ENCODE measurements around the gene PTBP1. TPM values are rescaled to one million over a fixed set of nuclear protein-coding genes. Genes with fewer than 3 reads are reported as not detected.

The PTBP1 gene
- total and polyA plus RNA-seq, 2 of the 13 experiments (the other 11 are each of a cell fraction or from before 2014, with no cell fraction given): 195 to 288 TPM

DNA sequence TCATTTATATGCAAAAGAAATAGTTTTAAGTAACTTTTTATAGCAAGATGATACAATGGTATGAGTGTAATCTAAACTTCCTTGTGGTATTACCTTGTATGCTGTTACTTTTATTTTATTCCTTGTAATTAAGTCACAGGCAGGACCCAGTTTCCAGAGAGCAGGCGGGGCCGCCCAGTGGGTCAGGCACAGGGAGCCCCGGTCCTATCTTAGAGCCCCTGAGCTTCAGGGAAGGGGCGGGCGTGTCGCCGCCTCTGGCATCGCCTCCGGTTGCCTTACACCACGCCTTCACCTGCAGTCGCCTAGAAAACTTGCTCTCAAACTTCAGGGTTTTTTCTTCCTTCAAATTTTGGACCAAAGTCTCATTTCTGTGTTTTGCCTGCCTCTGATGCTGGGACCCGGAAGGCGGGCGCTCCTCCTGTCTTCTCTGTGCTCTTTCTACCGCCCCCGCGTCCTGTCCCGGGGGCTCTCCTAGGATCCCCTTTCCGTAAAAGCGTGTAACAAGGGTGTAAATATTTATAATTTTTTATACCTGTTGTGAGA, 14.3 kb downstream of the PTBP1 start (continued):
- no peak for TF ChIP-seq ARID2 (CRISPR knock-in tag; IDR thresholded peaks at IDR 0.05; ENCODE audit: borderline replicate concordance)
- TF ChIP-seq, protein P1, sequence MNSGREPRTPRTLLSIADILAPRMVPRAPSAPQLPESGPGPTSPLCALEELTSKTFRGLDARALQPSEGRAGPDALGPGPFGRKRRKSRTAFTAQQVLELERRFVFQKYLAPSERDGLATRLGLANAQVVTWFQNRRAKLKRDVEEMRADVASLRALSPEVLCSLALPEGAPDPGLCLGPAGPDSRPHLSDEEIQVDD (CRISPR knock-in tag; IDR thresholded peaks at IDR 0.05; ENCODE audit: borderline replicate concordance): no peak

DNA sequence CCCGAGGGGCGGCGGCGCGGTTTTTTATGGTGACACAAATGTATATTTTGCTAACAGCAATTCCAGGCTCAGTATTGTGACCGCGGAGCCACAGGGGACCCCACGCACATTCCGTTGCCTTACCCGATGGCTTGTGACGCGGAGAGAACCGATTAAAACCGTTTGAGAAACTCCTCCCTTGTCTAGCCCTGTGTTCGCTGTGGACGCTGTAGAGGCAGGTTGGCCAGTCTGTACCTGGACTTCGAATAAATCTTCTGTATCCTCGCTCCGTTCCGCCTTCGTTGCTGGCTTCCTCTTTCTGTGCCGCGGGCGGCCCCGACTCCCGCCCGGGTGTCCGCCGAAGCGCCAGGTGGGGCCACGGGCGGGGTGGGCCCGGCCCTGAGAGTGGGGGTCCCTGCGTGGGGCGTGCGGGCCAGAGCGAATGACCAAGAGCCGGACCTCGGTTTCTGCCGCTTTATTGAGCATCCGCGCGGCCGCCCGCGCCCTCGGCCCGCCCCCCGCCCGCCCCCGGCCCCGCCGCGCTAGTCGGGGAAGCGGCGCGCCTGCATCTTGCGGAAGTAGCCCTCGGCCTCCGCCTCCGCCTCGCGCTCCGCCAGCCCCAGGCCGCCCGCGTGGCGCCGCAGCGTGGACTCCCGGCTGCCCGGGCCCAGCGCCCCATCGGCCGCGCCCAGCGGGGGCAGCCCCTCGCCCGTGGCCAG, 14.9 kb downstream of the PTBP1 start:
- in situ Hi-C loops (cut with HindIII; ENCODE audit: extremely low pct_ligation_motif_present, low pct_unique_long_range_greater_than_20kb): no loop called here
- Histone ChIP-seq H2AFZ (ENCODE audit: low read length) (no peak overlapping the region), H3K9me3 (ENCODE audit: low read length) (no peaks in the 10 kb centered on the region), H3K36me3 (replicated peaks in 1 of 2; ENCODE audit: control insufficient read depth in 1 of 2, insufficient read depth in 2 of 2, low read length in 2 of 2) (peaks cover 22 to 46% of the 10 kb centered on the region in 2 experiments; a peak in 4 of 5 replicates), H3K4me1 (ENCODE audit: insufficient read depth, low read length) (no peaks in the 10 kb centered on the region), H3K4me2 (ENCODE audit: low read depth, low read length) (no peak overlapping the region), H3K9ac (ENCODE audit: insufficient read depth, low read depth, low read length) (no peak overlapping the region), H4K20me1 (ENCODE audit: insufficient read depth, low read length) (peaks cover 38% of the 10 kb centered on the region), H3K27me3 (ENCODE audit: control insufficient read depth in 1 of 2, insufficient read depth in 2 of 2, low read length in 2 of 2) (no peaks in the 10 kb centered on the region), H3K4me3 (replicated peaks in 1 of 3; ENCODE audit: insufficient read depth in 1 of 3, low read depth in 2 of 3, low read length in 3 of 3) (no peak overlapping the region), H3K79me2 (ENCODE audit: insufficient read depth, low read length) (peaks cover 8% of the 10 kb centered on the region), H3K27ac (ENCODE audit: extremely low read length, insufficient read depth, low read length) (no peak overlapping the region)
- intact Hi-C loops (cut with micrococcal nuclease; ENCODE audit: unreplicated experiment): no loop called here
- no peak for FAIRE-seq
- ChIA-PET CTCF (ENCODE audit: low intra/inter-chr PET ratio, low total read pairs) (no interaction called here), POLR2A (no interaction called here)
- ATAC-seq: no peak
- DNase-seq (ENCODE audit: low spot score): no peak
- no TSS peak for BruUV-seq (replicated peaks)
- 98% methylated on average over 63 of the region's 80 CpGs for WGBS (ENCODE audit: low lambda C conversion rate)
- TF ChIP-seq, protein P2, sequence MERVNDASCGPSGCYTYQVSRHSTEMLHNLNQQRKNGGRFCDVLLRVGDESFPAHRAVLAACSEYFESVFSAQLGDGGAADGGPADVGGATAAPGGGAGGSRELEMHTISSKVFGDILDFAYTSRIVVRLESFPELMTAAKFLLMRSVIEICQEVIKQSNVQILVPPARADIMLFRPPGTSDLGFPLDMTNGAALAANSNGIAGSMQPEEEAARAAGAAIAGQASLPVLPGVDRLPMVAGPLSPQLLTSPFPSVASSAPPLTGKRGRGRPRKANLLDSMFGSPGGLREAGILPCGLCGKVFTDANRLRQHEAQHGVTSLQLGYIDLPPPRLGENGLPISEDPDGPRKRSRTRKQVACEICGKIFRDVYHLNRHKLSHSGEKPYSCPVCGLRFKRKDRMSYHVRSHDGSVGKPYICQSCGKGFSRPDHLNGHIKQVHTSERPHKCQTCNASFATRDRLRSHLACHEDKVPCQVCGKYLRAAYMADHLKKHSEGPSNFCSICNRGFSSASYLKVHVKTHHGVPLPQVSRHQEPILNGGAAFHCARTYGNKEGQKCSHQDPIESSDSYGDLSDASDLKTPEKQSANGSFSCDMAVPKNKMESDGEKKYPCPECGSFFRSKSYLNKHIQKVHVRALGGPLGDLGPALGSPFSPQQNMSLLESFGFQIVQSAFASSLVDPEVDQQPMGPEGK (CRISPR knock-in tag; IDR thresholded peaks at IDR 0.05): no peak
- TF ChIP-seq ZBTB38 (CRISPR knock-in tag; IDR thresholded peaks at IDR 0.05) (peak; percentile 93), FOXO1 (CRISPR knock-in tag; IDR thresholded peaks at IDR 0.05) (no peak), CREB1 (IDR thresholded peaks at IDR 0.05) (no peak), CREB1 (CRISPR knock-in tag; IDR thresholded peaks at IDR 0.05) (no peak), HNF4G (IDR thresholded peaks at IDR 0.05; ENCODE audit: borderline replicate concordance, low read depth, low read length) (no peak), HNF4G (CRISPR knock-in tag; IDR thresholded peaks at IDR 0.05; ENCODE audit: borderline replicate concordance, low read depth) (no peak), KAT7 (CRISPR knock-in tag; IDR thresholded peaks at IDR 0.05; ENCODE audit: borderline replicate concordance) (no peak), POLR2AphosphoS2 (IDR thresholded peaks at IDR 0.05; ENCODE audit: low read depth, low read length) (peak; percentile 84), ERF (CRISPR knock-in tag; IDR thresholded peaks at IDR 0.05) (no peak), SSRP1 (CRISPR knock-in tag; IDR thresholded peaks at IDR 0.05) (0 out of 2 replicates have a peak, but pooled peaks have one; percentile 62), AGO2 (optimal IDR thresholded peaks at IDR 0.05; ENCODE audit: low read depth, low read length) (peak; percentile 23), GTF3A (CRISPR knock-in tag; conservative IDR thresholded peaks at IDR 0.05) (no peak), SMARCE1 (IDR thresholded peaks at IDR 0.05; ENCODE audit: borderline replicate concordance) (no peak)
- TF ChIP-seq, protein P3, sequence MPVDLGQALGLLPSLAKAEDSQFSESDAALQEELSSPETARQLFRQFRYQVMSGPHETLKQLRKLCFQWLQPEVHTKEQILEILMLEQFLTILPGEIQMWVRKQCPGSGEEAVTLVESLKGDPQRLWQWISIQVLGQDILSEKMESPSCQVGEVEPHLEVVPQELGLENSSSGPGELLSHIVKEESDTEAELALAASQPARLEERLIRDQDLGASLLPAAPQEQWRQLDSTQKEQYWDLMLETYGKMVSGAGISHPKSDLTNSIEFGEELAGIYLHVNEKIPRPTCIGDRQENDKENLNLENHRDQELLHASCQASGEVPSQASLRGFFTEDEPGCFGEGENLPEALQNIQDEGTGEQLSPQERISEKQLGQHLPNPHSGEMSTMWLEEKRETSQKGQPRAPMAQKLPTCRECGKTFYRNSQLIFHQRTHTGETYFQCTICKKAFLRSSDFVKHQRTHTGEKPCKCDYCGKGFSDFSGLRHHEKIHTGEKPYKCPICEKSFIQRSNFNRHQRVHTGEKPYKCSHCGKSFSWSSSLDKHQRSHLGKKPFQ (CRISPR knock-in tag; IDR thresholded peaks at IDR 0.05; ENCODE audit: insufficient replicate concordance): no peak
- TF ChIP-seq, protein P4, sequence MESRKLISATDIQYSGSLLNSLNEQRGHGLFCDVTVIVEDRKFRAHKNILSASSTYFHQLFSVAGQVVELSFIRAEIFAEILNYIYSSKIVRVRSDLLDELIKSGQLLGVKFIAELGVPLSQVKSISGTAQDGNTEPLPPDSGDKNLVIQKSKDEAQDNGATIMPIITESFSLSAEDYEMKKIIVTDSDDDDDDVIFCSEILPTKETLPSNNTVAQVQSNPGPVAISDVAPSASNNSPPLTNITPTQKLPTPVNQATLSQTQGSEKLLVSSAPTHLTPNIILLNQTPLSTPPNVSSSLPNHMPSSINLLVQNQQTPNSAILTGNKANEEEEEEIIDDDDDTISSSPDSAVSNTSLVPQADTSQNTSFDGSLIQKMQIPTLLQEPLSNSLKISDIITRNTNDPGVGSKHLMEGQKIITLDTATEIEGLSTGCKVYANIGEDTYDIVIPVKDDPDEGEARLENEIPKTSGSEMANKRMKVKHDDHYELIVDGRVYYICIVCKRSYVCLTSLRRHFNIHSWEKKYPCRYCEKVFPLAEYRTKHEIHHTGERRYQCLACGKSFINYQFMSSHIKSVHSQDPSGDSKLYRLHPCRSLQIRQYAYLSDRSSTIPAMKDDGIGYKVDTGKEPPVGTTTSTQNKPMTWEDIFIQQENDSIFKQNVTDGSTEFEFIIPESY (CRISPR knock-in tag; IDR thresholded peaks at IDR 0.05): peak; percentile 83; the same call in 1 of the 2 replicates
